SU-DHL-6 (cell line): Measurements from ENCODE around the gene CD83.
A peak's percentile ranks its signal among the peaks of the same experiment; 100 is the strongest.

Experiments used
- H2AFZ ChIP-seq: fragments of 200-600 bp; sonication (generic); 2 replicates; pipeline ENCODE4 v1.6.1; 2014; ENCODE audit warnings: low read depth, mild to moderate bottlenecking, moderate library complexity, mixed read lengths, antibody characterized with exemption, low read length; ENCODE audit not compliant: severe bottlenecking
- H3F3A ChIP-seq: fragments of 200-600 bp; shearing (Covaris generic); 2 replicates; pipeline ENCODE4 v1.6.0; 2016; ENCODE audit warnings: antibody characterized with exemption, mild to moderate bottlenecking; ENCODE audit not compliant: insufficient read depth
- H3K27ac ChIP-seq: fragments of 200-600 bp; sonication (generic); 2 replicates; pipeline ENCODE4 v1.5.1; 2016; ENCODE audit warnings: low read depth, mild to moderate bottlenecking, low read length, moderate library complexity, mixed read lengths
- H3K27me3 ChIP-seq: fragments of 200-600 bp; sonication (generic), shearing (Covaris generic); 2 replicates; pipeline ENCODE4 v1.6.0; 2014; ENCODE audit warnings: mild to moderate bottlenecking, low read length
- H3K36me3 ChIP-seq: fragments of 200-600 bp; sonication (generic); 2 replicates; pipeline ENCODE4 v1.6.1; 2014; ENCODE audit warnings: mild to moderate bottlenecking, low read length, mixed read lengths
- H3K4me2 ChIP-seq: fragments of 300-600, 200-600 bp; shearing (Covaris generic), sonication (generic); 2 replicates; pipeline ENCODE4 v1.6.0; 2014; ENCODE audit warnings: low read length, low read depth, mild to moderate bottlenecking; ENCODE audit not compliant: poor library complexity, severe bottlenecking
- H3K4me3 ChIP-seq: fragments of 200-600 bp; sonication (generic); 2 replicates; pipeline ENCODE4 v1.5.1; 2014; ENCODE audit warnings: antibody characterized with exemption, low read length, mild to moderate bottlenecking, mixed read lengths; ENCODE audit not compliant: insufficient read depth, poor library complexity, severe bottlenecking
- H3K79me2 ChIP-seq: fragments of 200-600 bp; sonication (generic); 2 replicates; pipeline ENCODE4 v1.6.1; 2014; ENCODE audit warnings: mild to moderate bottlenecking, low read length, moderate library complexity; ENCODE audit not compliant: insufficient read depth
- H3K9ac ChIP-seq: fragments of 200-600 bp; sonication (generic); 2 replicates; pipeline ENCODE4 v1.7.0; 2014; ENCODE audit warnings: mild to moderate bottlenecking, low read length
- H3K9me2 ChIP-seq: fragments of 200-600 bp; sonication (generic); replicated peaks from 2 replicates; pipeline ENCODE4 v1.6.1; 2014; ENCODE audit warnings: low read length; ENCODE audit not compliant: insufficient read depth
- H3K9me3 ChIP-seq: fragments of 200-600 bp; sonication (generic); 2 replicates; pipeline ENCODE4 v1.6.1; 2014; ENCODE audit warnings: low read length, mixed read lengths; ENCODE audit not compliant: insufficient read depth
- H4K20me1 ChIP-seq: fragments of 200-600 bp; sonication (generic); 2 replicates; pipeline ENCODE4 v1.6.1; 2014; ENCODE audit warnings: low read depth, mild to moderate bottlenecking, antibody characterized with exemption, low read length, moderate library complexity, mixed read lengths
- CTCF ChIP-seq: fragments of 200-600 bp; sonication (generic); IDR thresholded peaks from one replicate; pipeline ENCODE4 v1.5.1; 2017; ENCODE audit warnings: antibody characterized with exemption, mild to moderate bottlenecking, low read length, moderate library complexity; ENCODE audit not compliant: insufficient read depth, poor library complexity, severe bottlenecking
- EZH2phosphoT487 ChIP-seq: fragments of 200-600 bp; sonication (generic), shearing (Covaris generic); conservative IDR thresholded peaks from 2 replicates; pipeline ENCODE4 v1.6.1; 2018; ENCODE audit warnings: mild to moderate bottlenecking, antibody characterized with exemption, low read length, moderate library complexity, mixed read lengths

The CD83 gene

DNA sequence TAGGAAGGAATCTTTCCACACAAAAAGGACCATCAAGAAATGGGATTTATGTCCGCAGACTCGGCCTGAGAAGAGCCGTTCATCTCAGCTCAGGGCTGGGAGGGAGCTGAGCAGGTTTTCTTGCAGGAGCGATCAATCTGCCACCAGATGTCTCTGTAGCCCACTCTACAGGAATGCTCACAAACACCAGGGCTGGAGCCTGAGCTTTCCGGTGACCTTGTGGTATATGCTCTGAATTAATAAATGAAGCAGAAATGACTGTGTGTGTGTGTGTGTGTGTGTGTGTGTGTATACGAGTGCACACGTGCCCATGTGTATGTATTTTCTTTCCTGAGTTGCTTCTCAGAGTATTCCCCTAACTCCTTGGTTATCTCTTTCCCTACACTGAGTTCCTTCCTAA, 12.0 kb downstream of the CD83 start:
- Histone ChIP-seq H3K27ac (no peak overlapping the region), H3F3A (peaks cover 17% of the 10 kb centered on the region; the same call in 1 of the 2 replicates), H3K27me3 (no peaks in the 10 kb centered on the region), H2AFZ (no peak overlapping the region), H3K9me3 (no peaks in the 10 kb centered on the region), H3K9ac (no peak overlapping the region), H3K9me2 (no peaks in the 10 kb centered on the region), H3K4me2 (no peak overlapping the region), H4K20me1 (peaks cover 52% of the 10 kb centered on the region), H3K4me3 (no peak overlapping the region), H3K79me2 (peaks cover 81% of the 10 kb centered on the region), H3K36me3 (peaks cover 53% of the 10 kb centered on the region)
- TF ChIP-seq CTCF: peak; percentile 46
- TF ChIP-seq EZH2phosphoT487: no peak

- Histone ChIP-seq H2AFZ (no peak overlapping the region), H3K27ac (no peak overlapping the region), H3K9ac (no peak overlapping the region), H3K4me3 (no peak overlapping the region), H3F3A (peaks cover 12% of the 10 kb centered on the region; the same call in 1 of the 2 replicates), H3K4me2 (no peak overlapping the region), H3K9me3 (no peaks in the 10 kb centered on the region), H3K27me3 (no peaks in the 10 kb centered on the region), H3K79me2 (peaks cover 71% of the 10 kb centered on the region), H3K9me2 (no peaks in the 10 kb centered on the region), H4K20me1 (peaks cover 48% of the 10 kb centered on the region), H3K36me3 (peaks cover 59% of the 10 kb centered on the region)
- TF ChIP-seq EZH2phosphoT487 (no peak), CTCF (no peak)
Measured at GRCh38 chr6:14130435-14131075, 13.0 kb downstream of the CD83 start.

DNA sequence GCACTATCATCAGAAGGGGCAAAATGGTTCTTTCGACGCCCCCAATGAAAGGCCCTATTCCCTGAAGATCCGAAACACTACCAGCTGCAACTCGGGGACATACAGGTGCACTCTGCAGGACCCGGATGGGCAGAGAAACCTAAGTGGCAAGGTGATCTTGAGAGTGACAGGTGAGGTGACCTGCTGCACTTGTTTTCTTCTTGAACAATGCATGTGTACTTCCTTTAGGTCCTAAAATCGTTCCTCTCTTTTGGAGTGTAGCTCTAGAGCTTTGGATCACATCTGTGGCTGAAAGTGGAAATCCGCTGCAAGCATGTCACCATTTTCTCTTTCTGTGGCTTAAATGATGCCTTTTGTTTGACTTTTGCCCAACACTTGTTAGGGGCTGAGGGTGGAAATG, 14.0 kb downstream of the CD83 start:
- TF ChIP-seq EZH2phosphoT487 (no peak), CTCF (no peak)
- Histone ChIP-seq H3F3A (peaks cover 18% of the 10 kb centered on the region), H3K27me3 (no peaks in the 10 kb centered on the region), H3K27ac (no peak overlapping the region), H2AFZ (no peak overlapping the region), H3K4me3 (no peak overlapping the region), H3K9me3 (no peaks in the 10 kb centered on the region), H3K36me3 (peaks cover 62% of the 10 kb centered on the region), H4K20me1 (peaks cover 53% of the 10 kb centered on the region), H3K4me2 (no peak overlapping the region), H3K9me2 (no peaks in the 10 kb centered on the region), H3K9ac (no peak overlapping the region), H3K79me2 (peaks cover 61% of the 10 kb centered on the region)
